ENCODE measurements around the gene TFAP2C.

Gene TFAP2C

GRCh38 chr20:56628873-56629463 is at the start of gene TFAP2C:
Gene TFAP2C, plus strand, starts transcription at chr20:56629306. Its CDS starts 239 bp downstream, at chr20:56629545.
- Histone ChIP-seq H4K20me1 (ENCODE audit: insufficient read depth, low read length) (no peaks in the 10 kb centered on the region), H3K9me3 (ENCODE audit: low read length) (no peaks in the 10 kb centered on the region), H3K9me2 (ENCODE audit: low read depth, low read length) (no peaks in the 10 kb centered on the region), H3K27ac (ENCODE audit: low read depth, low read length, poor library complexity, severe bottlenecking) (no peak within 1 kb of the TSS), H3K4me1 (ENCODE audit: insufficient read depth, low read length, severe bottlenecking) (no peaks in the 10 kb centered on the region), H3F3A (ENCODE audit: insufficient read depth, low read length) (no peaks in the 10 kb centered on the region), H3K36me3 (ENCODE audit: insufficient read depth, low read length) (no peaks in the 10 kb centered on the region), H3K9ac (ENCODE audit: low read length) (no peak within 1 kb of the TSS), H2AFZ (ENCODE audit: low read length) (no peak within 1 kb of the TSS), H3K4me3 (ENCODE audit: low read depth, low read length, poor library complexity, severe bottlenecking) (no peak within 1 kb of the TSS), H3K79me2 (ENCODE audit: insufficient read depth, low read length) (no peaks in the 10 kb centered on the region), H3K4me2 (ENCODE audit: low read length) (no peak within 1 kb of the TSS), H3K27me3 (ENCODE audit: insufficient read depth, low read length) (no peaks in the 10 kb centered on the region)
- no peak for TF ChIP-seq EZH2 (IDR thresholded peaks at IDR 0.05; ENCODE audit: borderline replicate concordance, low read length)
- no peak for TF ChIP-seq CTCF (IDR thresholded peaks at IDR 0.05; ENCODE audit: low read length)

- Histone ChIP-seq H3K27me3 (ENCODE audit: insufficient read depth, low read length) (no peaks in the 10 kb centered on the region), H3K27ac (ENCODE audit: low read depth, low read length, poor library complexity, severe bottlenecking) (no peak overlapping the region), H3K36me3 (ENCODE audit: insufficient read depth, low read length) (no peaks in the 10 kb centered on the region), H2AFZ (ENCODE audit: low read length) (no peak overlapping the region), H3K9me2 (ENCODE audit: low read depth, low read length) (no peaks in the 10 kb centered on the region), H4K20me1 (ENCODE audit: insufficient read depth, low read length) (no peaks in the 10 kb centered on the region), H3K4me3 (ENCODE audit: low read depth, low read length, poor library complexity, severe bottlenecking) (no peak overlapping the region), H3K4me2 (ENCODE audit: low read length) (no peak overlapping the region), H3K79me2 (ENCODE audit: insufficient read depth, low read length) (no peaks in the 10 kb centered on the region), H3K9ac (ENCODE audit: low read length) (no peak overlapping the region), H3K9me3 (ENCODE audit: low read length) (no peaks in the 10 kb centered on the region), H3F3A (ENCODE audit: insufficient read depth, low read length) (no peaks in the 10 kb centered on the region), H3K4me1 (ENCODE audit: insufficient read depth, low read length, severe bottlenecking) (no peaks in the 10 kb centered on the region)
- TF ChIP-seq EZH2 (IDR thresholded peaks at IDR 0.05; ENCODE audit: borderline replicate concordance, low read length) = no peak
- no peak for TF ChIP-seq CTCF (IDR thresholded peaks at IDR 0.05; ENCODE audit: low read length)
Measured at GRCh38 chr20:56580226-56580625, 48.9 kb upstream of the TFAP2C start.

- H3K4me2 ChIP-seq (ENCODE audit: low read length) = no peak overlapping the region
- no peaks in the 10 kb centered on the region for H3K36me3 ChIP-seq (ENCODE audit: insufficient read depth, low read length)
- H3K4me1 ChIP-seq (ENCODE audit: insufficient read depth, low read length, severe bottlenecking) = no peaks in the 10 kb centered on the region
- H3K27me3 ChIP-seq (ENCODE audit: insufficient read depth, low read length) = no peaks in the 10 kb centered on the region
- H3K79me2 ChIP-seq (ENCODE audit: insufficient read depth, low read length) = no peaks in the 10 kb centered on the region
- no peaks in the 10 kb centered on the region for H4K20me1 ChIP-seq (ENCODE audit: insufficient read depth, low read length)
- H3K4me3 ChIP-seq (ENCODE audit: low read depth, low read length, poor library complexity, severe bottlenecking) = no peak overlapping the region
- H3K9me3 ChIP-seq (ENCODE audit: low read length) = no peaks in the 10 kb centered on the region
- no peaks in the 10 kb centered on the region for H3F3A ChIP-seq (ENCODE audit: insufficient read depth, low read length)
- no peak overlapping the region for H2AFZ ChIP-seq (ENCODE audit: low read length)
- H3K9ac ChIP-seq (ENCODE audit: low read length) = no peak overlapping the region
- no peak overlapping the region for H3K27ac ChIP-seq (ENCODE audit: low read depth, low read length, poor library complexity, severe bottlenecking)
- H3K9me2 ChIP-seq (ENCODE audit: low read depth, low read length) = no peaks in the 10 kb centered on the region
- TF ChIP-seq EZH2 (IDR thresholded peaks at IDR 0.05; ENCODE audit: borderline replicate concordance, low read length) (no peak), CTCF (IDR thresholded peaks at IDR 0.05; ENCODE audit: low read length) (no peak)
Measured at GRCh38 chr20:56581701-56582100, 47.4 kb upstream of the TFAP2C start.

Data from OCI-LY1 (cell line).